NCI-H69 (cell line): ENCODE measurements around the gene CDSN.
"Not testable (repeated sequence)": the region's sequence is repeated elsewhere in the genome, so short reads cannot be mapped to it uniquely, and the experiment has no call there.

Source experiments
- DNase-seq: peaks from one replicate; lab custom pipeline; 2025; lab: John Stamatoyannopoulos, UW

The CDSN gene, protein sequence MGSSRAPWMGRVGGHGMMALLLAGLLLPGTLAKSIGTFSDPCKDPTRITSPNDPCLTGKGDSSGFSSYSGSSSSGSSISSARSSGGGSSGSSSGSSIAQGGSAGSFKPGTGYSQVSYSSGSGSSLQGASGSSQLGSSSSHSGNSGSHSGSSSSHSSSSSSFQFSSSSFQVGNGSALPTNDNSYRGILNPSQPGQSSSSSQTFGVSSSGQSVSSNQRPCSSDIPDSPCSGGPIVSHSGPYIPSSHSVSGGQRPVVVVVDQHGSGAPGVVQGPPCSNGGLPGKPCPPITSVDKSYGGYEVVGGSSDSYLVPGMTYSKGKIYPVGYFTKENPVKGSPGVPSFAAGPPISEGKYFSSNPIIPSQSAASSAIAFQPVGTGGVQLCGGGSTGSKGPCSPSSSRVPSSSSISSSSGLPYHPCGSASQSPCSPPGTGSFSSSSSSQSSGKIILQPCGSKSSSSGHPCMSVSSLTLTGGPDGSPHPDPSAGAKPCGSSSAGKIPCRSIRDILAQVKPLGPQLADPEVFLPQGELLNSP

GRCh38 chr6:31120151-31120915, at the start of gene CDSN:
CDSN (minus strand) TSS chr6:31120446; CDS start chr6:31120419, 27 bp downstream.
- DNase-seq = no peak

- DNase-seq = no peak
Measured at GRCh38 chr6:31169123-31169857, 49.0 kb upstream of the CDSN start.

GRCh38 chr6:31168606-31169005, 48.4 kb upstream of the CDSN start:
- DNase-seq = no peak

DNA sequence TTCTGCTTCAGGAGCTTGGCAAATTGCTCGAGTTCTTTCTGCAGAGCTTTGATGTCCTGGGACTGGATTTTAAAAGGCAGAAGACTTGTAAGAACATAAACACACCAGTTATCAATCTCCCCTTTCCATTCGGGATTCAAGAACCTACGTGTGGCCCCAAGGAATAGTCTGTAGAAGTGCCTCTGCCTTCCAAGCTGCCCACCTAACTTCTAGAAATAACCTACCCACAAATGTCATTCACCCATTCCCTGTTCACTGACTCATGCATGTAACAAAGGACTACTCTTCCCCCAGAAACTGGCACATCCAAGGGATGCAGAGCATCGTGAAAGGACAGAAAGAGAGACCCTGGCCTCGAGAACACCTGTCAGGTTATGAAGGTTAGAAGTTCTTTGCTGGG, 45.7 kb upstream of the CDSN start:
- DNase-seq = no peak

DNA sequence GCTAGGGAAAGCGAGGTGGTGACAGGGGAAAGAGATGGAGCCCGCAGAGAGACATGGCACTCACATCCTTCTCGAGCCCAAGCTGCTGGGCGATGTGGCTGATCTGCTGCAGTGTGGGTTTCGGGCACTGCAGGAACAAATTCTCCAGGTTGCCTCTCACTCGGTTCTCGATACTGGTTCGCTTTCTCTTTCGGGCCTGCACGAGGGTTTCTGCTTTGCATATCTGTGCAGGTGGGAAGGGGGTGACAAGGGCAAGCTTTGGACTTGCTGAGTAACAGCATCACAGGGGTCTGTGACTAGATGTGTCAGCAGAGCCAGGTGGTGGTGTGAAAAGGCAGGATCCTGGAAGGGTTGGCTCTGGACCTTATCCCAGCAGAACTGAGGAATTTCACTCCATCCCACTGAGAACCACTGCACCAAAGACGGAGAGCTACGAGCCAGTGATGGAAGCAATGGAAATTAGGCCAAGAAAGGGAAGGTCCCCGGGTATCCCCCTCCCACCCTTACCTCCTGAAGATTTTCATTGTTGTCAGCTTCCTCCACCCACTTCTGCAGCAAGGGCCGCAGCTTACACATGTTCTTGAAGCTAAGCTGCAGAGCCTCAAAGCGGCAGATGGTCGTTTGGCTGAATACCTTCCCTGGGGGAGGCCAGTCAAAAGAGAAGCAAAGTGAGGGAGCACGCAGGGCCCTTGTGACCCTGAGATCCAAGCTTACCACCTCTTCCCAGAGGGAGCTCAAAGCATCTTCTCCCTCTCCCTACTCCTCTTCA, 45.0 kb upstream of the CDSN start:
- DNase-seq = not testable (repeated sequence)

DNA sequence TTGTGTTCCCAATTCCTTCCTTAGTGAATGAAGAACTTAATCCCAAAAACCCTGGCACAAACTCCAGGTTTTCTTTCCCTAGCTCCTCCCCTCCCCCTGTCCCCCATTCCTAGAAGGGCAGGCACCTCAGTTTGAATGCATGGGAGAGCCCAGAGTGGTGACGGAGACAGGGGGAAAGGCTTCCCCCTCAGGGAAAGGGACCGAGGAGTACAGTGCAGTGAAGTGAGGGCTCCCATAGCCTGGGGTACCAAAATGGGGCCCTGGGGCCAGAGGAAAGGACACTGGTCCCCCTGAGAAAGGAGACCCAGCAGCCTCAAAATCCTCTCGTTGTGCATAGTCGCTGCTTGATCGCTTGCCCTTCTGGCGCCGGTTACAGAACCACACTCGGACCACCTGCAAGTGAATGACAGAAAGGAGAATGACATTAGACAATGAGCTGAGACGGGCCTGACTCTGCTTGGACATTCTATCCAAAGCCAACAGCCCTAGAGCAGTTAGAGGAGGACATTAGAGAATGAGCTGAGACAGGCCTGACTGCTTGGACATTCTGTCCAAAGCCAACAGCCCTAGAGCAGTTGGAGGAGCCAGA, 44.3 kb upstream of the CDSN start:
- not testable (repeated sequence) for DNase-seq

GRCh38 chr6:31163922-31164321, 43.7 kb upstream of the CDSN start:
- DNase-seq = peak; percentile 21

DNA sequence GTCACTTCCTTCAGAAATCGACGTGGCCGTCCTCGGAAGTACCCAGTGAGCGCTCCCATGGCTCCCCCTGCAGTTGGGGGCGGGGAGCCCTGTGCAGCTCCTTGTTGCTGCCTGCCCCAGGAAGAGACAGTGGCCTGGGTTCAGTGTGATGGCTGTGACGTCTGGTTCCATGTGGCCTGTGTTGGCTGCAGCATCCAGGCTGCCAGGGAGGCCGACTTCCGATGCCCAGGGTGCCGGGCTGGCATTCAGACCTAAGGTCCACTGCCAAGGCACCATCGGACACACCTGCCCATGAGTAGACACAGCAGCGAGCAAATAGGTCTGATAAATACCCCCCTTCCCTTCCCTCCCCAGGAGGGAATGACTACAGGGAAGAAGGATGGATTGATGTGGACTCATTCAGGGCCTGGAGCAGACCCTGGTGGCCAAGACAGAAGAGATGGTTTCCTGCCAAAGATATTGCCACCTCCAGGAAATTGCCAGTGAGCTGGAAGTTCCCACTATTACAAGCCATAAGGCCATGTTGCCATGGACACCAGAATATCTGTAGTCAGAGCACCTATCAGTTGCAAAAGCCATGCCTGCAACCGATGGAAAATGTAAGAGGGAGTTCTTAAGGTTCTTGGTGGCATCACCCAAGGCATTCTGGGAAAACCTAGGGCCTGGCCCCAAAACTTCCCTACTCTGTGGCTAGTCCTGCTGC, 42.4 kb upstream of the CDSN start:
- DNase-seq = no peak

- DNase-seq = no peak
Measured at GRCh38 chr6:31161216-31162126, 41.2 kb upstream of the CDSN start.

DNA sequence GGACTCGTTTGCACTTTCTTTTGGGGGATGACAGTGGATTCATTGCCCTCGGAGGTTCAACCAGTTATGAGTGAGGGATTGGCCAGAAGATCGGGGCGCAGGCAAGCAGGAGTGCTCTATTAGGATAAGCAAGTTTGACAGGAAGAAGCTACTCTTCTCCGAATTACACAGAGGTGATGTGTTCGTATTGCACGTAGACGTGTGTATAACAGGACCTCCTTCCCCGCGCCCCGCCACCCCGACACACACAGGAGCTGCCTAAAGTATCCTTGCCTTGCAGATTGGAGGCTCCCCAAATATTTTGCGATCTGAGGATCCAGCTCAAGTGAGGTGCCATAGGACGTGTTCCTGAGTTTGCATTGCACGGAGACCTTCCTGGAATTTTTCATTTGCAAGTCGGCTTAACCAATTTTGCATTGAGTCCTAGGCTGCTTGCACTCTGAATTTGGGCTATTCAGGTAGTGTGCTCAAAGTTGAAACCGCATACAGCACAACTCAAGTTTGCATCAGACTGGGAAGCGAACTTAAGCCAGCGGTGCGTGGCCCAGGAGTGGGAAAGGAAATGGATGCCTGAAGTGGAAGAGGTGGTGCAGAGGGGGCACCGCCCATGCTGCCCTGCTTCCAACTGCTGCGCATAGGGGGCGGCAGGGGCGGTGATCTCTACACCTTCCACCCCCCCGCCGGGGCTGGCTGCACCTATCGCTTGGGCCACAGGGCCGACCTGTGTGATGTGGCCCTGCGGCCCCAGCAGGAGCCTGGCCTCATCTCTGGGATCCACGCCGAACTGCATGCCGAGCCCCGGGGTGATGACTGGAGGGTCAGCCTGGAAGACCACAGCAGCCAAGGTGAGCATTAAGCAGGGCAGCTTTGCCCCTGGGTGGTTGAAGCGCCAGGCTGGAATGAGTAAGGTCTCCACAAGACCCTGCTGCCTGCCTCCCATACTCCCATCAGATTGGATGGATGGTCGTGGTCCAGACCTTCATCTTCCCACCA, 38.9 kb upstream of the CDSN start:
- DNase-seq = peak; percentile 63

- peak; percentile 99 for DNase-seq
Measured at GRCh38 chr6:31158140-31158862, 38.1 kb upstream of the CDSN start, which contains the start of gene TCF19. TCF19 (plus strand) TSS chr6:31158589; CDS start chr6:31159470, 881 bp downstream.

DNA sequence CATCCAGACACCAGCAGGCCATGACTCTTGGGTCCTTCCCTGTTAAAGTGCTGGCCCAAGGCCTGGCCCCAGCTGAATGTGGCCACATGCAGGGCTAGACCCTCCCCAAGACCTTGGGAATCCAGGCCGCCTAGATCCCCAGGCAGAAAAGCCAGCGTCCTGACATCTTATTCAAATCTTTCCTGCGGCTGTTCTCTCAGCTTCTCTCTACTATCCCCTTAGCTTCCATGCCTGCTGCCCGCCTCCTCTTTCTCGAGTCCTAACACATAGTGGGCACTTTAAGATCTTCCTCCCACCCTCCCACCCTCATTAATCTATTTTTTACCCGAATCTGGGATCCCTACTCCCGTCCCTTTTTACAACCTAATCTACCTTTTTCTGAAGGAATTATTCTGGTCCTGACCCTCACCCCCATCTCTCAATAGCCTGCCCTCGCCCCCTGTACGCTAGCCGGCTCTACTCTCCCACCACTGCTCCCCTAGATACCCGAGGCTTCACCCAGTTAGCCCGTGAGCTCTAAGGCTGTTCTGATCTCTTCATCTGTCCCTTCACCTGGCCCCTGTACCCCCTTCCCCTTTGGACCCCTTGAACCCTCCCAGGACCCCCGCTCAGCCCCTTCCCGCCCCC, 37.4 kb upstream of the CDSN start, which contains the start of gene CCHCR1:
Gene CCHCR1, minus strand, starts transcription at position 290 of the 627 bp plus-strand sequence. Its CDS starts 202 bp downstream, at position 88.
- DNase-seq = no peak

DNA sequence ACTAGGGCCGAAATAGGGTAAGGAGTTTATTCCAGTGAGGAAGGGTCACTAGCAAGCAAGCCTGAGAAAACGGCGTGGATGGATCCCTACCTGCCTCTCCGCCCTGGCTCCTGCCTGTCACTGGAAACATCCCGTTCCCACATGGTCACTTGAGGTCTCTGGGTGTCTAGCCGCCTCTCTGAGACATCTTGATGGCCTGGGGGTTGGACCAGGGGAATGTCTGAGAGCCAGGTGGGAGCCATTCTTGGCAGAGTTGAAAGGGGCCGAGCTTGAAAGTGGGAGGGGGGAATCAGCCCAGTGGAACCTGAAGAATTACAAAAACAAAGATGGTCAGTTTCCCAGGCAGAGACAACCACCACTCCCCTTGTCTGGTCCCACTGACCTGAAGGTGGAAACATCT, 36.4 kb upstream of the CDSN start:
- DNase-seq = no peak

DNA sequence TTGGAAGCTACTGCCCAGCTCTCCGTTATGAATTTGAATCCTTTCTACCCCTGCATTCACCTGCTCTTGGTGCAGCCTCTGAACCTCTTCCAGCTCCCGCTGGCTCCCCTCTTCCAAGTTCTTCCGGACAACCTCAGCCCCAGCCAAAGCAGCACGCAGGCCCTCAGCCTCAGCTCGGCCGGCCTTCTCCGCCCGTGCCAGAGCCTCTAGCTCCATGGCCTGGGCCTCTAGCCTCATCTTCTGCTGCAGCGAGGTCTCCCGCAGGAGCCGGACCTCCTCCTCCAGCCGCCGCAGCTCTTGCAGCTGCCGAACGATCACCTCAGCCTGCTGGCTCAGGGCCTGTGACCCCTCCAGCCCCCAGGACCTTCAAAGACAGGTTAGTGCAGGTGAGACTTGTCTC, 34.2 kb upstream of the CDSN start:
- no peak for DNase-seq

- no peak for DNase-seq
Measured at GRCh38 chr6:31152781-31153180, 32.5 kb upstream of the CDSN start.

DNA sequence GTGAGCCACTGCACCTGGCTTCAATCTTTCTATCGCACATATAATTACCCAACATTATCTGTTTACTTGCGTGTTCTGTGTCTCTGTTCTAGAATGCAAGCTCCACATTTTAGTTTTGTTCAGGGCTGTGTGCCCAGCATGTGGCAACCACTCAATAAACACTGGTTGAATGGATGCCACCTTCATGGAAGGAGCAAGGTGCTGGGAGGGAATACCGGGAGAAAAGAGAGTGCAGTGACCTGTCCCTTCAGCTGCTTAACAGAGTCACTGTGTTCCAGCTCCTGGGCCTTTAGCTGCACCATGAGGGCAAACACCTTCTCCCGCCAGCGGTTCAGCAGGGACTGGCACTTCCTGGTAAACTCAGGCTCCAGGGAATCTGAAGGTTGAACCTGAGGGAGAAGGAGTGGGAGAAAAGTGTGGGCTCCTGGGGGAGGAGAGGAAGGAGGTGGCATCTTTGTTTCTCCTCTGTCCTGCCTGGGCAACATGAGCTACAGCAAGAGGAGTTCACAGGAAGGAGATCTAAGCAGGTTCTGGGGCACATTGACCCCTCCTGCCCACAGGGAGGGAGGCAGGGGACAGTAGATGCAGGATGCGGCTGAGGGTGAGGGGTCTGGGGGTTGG, 29.7 kb upstream of the CDSN start:
- DNase-seq = peak; percentile 39
